ENCODE measurements around the gene SYNGR1. TPM values are rescaled to one million over a fixed set of nuclear protein-coding genes. Genes with fewer than 3 reads are reported as not detected.
A peak's percentile ranks its signal among the peaks of the same experiment; 100 is the strongest.

The SYNGR1 gene
- total and polyA plus RNA-seq, 2 of the 8 experiments (the other 6 are each of a cell fraction or from before 2014, with no cell fraction given) = 32.5 to 84.7 TPM

DNA sequence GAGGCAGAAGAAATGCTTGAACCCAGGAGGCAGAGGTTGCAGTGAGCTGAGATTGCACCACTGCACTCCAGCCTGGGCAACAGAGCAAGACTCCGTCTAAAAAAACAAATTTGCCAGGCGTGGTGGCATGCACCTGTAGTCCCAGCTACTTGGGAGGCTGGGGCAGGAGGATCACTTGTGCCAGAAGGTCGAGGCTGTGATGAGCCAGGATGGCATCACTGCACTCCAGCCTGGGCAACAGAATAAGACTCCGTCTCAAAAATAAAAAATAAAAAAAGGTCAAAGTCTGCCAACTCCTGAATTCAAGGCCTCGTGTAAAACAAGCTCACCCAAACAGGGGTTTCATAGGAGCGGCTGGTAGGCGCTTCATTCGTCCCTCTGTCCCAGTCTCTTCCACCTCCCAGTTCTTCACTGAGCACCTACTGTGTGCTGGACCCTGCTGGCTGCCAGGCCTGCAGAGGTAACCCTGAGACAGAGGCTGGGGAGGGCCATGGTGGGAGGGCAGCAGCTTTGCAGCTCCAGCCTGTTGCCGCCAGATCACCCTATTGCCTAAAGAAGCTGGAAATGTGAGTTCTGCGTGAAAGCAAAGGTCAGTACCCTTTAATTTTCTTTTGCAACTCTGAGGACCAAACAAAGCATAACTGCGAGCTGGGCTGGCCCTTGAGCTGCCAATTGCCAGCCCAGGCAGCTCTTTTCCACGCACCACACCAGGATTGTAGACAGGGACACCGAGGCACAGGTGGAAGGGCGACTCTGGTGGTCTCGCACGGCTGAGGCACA, 45.7 kb upstream of the SYNGR1 start:
- Histone ChIP-seq H2BK120ac (replicated peaks; ENCODE audit: low read depth, low read length) (no peak overlapping the region), H2BK12ac (ENCODE audit: low read depth, low read length) (peak overlapping the region; percentile 60; the same call in 1 of the 2 replicates), H3K56ac (replicated peaks; ENCODE audit: insufficient read length, low read depth, low read length) (no peak overlapping the region), H3K79me1 (ENCODE audit: low read depth, low read length) (no peaks in the 10 kb centered on the region), H3K36me3 (ENCODE audit: control insufficient read depth in 2 of 4, insufficient read depth in 4 of 4, low read length in 3 of 4) (no peaks in the 10 kb centered on the region), H3K4me3 (ENCODE audit: extremely low read depth in 1 of 4, insufficient read depth in 2 of 4, low read depth in 3 of 4, low read length in 4 of 4) (no peak overlapping the region), H3K27ac (ENCODE audit: low read depth, low read length) (no peak overlapping the region), H3K9me3 (ENCODE audit: insufficient read depth in 2 of 2, low read depth in 1 of 2, low read length in 1 of 2) (peaks cover 0 to 3% of the 10 kb centered on the region in 2 experiments; a peak in 1 of 4 replicates), H3K4ac (replicated peaks; ENCODE audit: insufficient read length, low read depth, low read length) (no peak overlapping the region), H3K9ac (replicated peaks in 1 of 4; ENCODE audit: extremely low read depth in 1 of 4, low read depth in 3 of 4, low read length in 3 of 4) (no peak overlapping the region), H3K27me3 (replicated peaks in 1 of 4; ENCODE audit: control insufficient read depth in 3 of 4, extremely low read depth in 1 of 4, insufficient read depth in 3 of 4, low read length in 3 of 4) (no peaks in the 10 kb centered on the region), H2BK15ac (ENCODE audit: low read length) (no peak overlapping the region), H3K23ac (ENCODE audit: insufficient read length) (no peak overlapping the region), H4K8ac (ENCODE audit: extremely low read depth, insufficient read depth, low read length) (0 out of 2 replicates have a peak overlapping the region, but pooled peaks have one; percentile 8), H2BK20ac (ENCODE audit: low read length) (no peak overlapping the region), H2AFZ (ENCODE audit: low read length) (no peak overlapping the region), H3K4me2 (ENCODE audit: insufficient read depth in 1 of 2, low read depth in 2 of 2, low read length in 2 of 2) (no peak overlapping the region), H4K91ac (replicated peaks; ENCODE audit: insufficient read length, low read length) (no peak overlapping the region), H3K18ac (ENCODE audit: extremely low read depth, low read length) (no peak overlapping the region), H3K79me2 (ENCODE audit: control insufficient read depth in 1 of 2, insufficient read depth in 2 of 2, low read length in 2 of 2) (no peaks in the 10 kb centered on the region), H2AK5ac (ENCODE audit: low read depth, low read length) (peak overlapping the region; percentile 46; the same call in 1 of the 2 replicates), H4K20me1 (replicated peaks in 1 of 2; ENCODE audit: control insufficient read depth in 1 of 2, insufficient read depth in 2 of 2, low read length in 2 of 2) (no peaks in the 10 kb centered on the region), H4K5ac (ENCODE audit: insufficient read length, low read depth, low read length) (no peak overlapping the region), H3K4me1 (replicated peaks in 1 of 4; ENCODE audit: control insufficient read depth in 3 of 4, insufficient read depth in 4 of 4, low read length in 3 of 4) (peaks cover 2 to 14% (median 10%) of the 10 kb centered on the region in 4 experiments), H3K14ac (ENCODE audit: insufficient read length) (no peak overlapping the region), H2BK5ac (ENCODE audit: low read depth, low read length) (no peak overlapping the region), H3K23me2 (ENCODE audit: low read depth, low read length) (no peaks in the 10 kb centered on the region)
- DNase-seq (ENCODE audit: low read depth in 1 of 2, low spot score in 2 of 2) = no peak
- FAIRE-seq = no peak
- ChIA-PET POLR2A (ENCODE audit: partially characterized antibody) (interaction anchor here (0.7 to 37.3 kb wide), 9 partner anchors 12 to 219 kb away, joined by 3 to 692 read pairs (median 3); partner anchors contain the start of gene RPL3), CTCF (ENCODE audit: partially characterized antibody) (interaction anchor here (0.6 to 6.1 kb wide), 14 partner anchors 27 to 617 kb away, joined by 3 to 80 read pairs (median 4); partner anchors contain the start of gene PDGFB)
- WGBS, 2 experiments (ENCODE audit: extremely low coverage in 1 of 2, insufficient coverage in 1 of 2, insufficient read length in 1 of 2, insufficient replicate concordance in 2 of 2, low coverage in 1 of 2, low lambda C conversion rate in 2 of 2, missing lambda C conversion rate in 1 of 2) = 92% methylated on average over 16 of the region's 16 CpGs; no CpG with 5 or more reads in 1 of the 2 experiments
- TF ChIP-seq YY1 (IDR thresholded peaks at IDR 0.05; ENCODE audit: low read depth, low read length) (no peak), RXRA (IDR thresholded peaks at IDR 0.05; ENCODE audit: insufficient read depth, low read depth, low read length) (no peak), BCL11A (IDR thresholded peaks at IDR 0.05; ENCODE audit: low read depth in 2 of 2, low read length in 2 of 2) (no peak), RAD21 (IDR thresholded peaks at IDR 0.05 in 1 of 2, conservative IDR thresholded peaks at IDR 0.05 in 1 of 2; ENCODE audit: low read depth in 2 of 2, low read length in 2 of 2) (no peak), RNF2 (IDR thresholded peaks at IDR 0.05; ENCODE audit: borderline replicate concordance, low read depth, low read length, missing control alignments, poor library complexity, severe bottlenecking) (no peak), SP1 (IDR thresholded peaks at IDR 0.05; ENCODE audit: low read depth, low read length) (no peak), KDM4A (IDR thresholded peaks at IDR 0.05; ENCODE audit: low read depth, low read length, severe bottlenecking) (no peak)
- TF ChIP-seq, protein P1, sequence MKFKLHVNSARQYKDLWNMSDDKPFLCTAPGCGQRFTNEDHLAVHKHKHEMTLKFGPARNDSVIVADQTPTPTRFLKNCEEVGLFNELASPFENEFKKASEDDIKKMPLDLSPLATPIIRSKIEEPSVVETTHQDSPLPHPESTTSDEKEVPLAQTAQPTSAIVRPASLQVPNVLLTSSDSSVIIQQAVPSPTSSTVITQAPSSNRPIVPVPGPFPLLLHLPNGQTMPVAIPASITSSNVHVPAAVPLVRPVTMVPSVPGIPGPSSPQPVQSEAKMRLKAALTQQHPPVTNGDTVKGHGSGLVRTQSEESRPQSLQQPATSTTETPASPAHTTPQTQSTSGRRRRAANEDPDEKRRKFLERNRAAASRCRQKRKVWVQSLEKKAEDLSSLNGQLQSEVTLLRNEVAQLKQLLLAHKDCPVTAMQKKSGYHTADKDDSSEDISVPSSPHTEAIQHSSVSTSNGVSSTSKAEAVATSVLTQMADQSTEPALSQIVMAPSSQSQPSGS (IDR thresholded peaks at IDR 0.05; ENCODE audit: low read length) = no peak
